ENCODE data around the gene HOXC13.

Gene HOXC13, protein sequence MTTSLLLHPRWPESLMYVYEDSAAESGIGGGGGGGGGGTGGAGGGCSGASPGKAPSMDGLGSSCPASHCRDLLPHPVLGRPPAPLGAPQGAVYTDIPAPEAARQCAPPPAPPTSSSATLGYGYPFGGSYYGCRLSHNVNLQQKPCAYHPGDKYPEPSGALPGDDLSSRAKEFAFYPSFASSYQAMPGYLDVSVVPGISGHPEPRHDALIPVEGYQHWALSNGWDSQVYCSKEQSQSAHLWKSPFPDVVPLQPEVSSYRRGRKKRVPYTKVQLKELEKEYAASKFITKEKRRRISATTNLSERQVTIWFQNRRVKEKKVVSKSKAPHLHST

GRCh38 chr12:53938326-53939140, at the start of gene HOXC13:
Gene HOXC13 (plus strand): TSS chr12:53938831. CDS start chr12:53938907, 76 bp downstream.
- DNase-seq = no peak

DNA sequence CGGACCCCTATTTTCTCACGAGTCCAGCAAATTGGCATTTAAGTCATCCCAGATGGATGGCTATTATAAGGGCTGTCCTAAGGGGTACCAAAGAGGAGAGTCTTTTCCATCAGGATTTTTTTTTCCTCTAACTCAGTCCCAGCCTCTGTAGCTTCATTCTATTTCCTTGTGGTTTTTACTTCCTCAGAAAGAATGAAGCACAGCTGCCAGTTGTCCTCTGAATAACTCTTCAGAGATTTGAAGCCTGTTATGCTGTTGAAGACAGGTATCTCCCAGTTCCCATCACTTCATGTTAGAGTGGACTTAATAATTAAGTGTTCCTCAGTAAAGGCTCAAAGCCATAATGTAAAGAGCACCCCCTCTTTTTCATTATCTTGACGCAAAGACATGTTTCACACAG, 48.5 kb upstream of the HOXC13 start:
- no peak for DNase-seq

- DNase-seq = no peak
Observed at GRCh38 chr12:53892762-53893395, 45.8 kb upstream of the HOXC13 start.

DNA sequence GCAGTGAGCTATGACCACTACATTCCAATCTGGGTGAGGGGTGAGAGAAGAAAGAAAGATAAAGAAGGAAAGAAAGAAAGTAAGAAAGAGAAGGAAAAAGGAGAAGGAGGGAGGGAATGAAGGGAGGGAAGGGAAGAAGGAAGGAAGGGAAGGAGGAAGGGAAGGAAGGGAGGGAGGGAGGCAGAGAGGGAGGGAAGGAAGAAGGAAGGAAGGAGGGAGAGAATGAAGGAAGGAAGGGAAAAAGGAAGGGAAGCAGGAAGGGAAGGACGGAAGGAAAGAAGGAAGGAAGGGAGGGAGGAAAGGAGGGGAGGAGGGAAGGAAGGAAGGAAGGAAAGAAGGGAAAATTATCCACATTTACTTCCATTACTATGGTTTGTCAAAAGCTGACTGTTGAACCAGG, 39.4 kb upstream of the HOXC13 start:
- DNase-seq = no peak

GRCh38 chr12:53907103-53907502, 31.5 kb upstream of the HOXC13 start:
- DNase-seq = no peak

GRCh38 chr12:53916788-53917655, 21.6 kb upstream of the HOXC13 start:
- no peak for DNase-seq

GRCh38 chr12:53924521-53925405, 13.9 kb upstream of the HOXC13 start:
- DNase-seq = no peak

DNA sequence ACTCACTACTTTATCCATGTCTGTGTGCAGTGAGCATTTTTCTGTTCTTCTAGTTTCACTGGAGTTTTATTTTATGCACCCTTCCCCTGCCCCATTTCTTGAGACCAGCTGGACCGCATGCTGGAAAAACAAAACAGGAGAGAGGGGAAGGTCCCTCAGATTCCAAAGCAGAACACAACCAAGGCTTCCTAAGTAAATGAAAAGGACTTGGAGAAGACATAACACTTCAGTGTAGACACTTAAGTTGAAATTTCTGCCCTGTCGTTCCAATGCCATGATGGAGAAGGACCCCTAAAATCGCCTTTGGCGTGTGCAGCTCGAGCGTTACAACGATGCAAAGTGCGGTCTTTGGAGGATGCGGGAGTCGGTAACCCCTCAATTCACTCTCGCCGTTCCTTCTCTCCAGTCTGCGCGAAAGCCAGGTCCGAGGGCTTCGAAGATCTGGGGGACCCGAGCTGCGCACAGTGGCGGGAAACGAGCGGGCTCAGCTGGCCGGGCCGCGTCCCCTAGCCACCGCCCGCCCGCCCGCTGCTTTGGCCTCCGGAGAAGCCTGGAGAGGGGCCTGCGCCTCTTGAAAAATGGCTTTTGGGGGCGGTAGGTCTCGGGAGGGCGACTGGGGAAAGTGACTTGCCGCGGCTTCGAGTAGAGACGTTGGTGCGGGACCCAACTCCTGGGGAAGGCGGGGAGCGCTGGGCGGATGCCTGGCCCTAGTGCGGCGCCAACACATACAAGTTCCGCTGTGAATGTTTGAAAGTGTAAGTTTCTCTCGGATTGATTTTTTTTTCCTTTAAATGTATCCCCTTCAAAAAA, 11.2 kb upstream of the HOXC13 start:
- DNase-seq = no peak

- no peak for DNase-seq
Observed at GRCh38 chr12:53928054-53928835, 10.4 kb upstream of the HOXC13 start.

DNA sequence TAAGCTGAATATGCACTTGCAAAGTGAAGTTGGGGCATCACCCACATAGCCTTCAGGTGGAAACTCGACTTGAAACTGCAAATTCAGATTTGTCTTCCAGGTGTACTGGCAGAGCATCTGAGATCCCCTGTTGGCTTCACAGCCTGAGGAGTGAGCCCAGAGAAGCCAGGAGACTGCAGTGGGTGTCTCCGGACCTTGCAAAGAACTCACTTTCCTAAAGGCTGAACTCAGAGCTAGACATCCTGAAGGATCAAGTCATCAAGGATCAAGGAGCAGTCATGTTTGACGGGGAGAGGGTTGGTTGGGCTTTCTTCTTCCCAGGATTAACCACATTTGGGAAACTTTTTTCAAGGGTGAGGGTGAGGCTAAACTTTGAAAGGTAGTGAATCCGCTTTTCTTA, 9.1 kb upstream of the HOXC13 start:
- DNase-seq = no peak

- DNase-seq = no peak
Observed at GRCh38 chr12:53930591-53931255, 7.9 kb upstream of the HOXC13 start.

- no peak for DNase-seq
Observed at GRCh38 chr12:53931844-53932581, 6.6 kb upstream of the HOXC13 start.

- no peak for DNase-seq
Observed at GRCh38 chr12:53932915-53933314, 5.7 kb upstream of the HOXC13 start.

DNA sequence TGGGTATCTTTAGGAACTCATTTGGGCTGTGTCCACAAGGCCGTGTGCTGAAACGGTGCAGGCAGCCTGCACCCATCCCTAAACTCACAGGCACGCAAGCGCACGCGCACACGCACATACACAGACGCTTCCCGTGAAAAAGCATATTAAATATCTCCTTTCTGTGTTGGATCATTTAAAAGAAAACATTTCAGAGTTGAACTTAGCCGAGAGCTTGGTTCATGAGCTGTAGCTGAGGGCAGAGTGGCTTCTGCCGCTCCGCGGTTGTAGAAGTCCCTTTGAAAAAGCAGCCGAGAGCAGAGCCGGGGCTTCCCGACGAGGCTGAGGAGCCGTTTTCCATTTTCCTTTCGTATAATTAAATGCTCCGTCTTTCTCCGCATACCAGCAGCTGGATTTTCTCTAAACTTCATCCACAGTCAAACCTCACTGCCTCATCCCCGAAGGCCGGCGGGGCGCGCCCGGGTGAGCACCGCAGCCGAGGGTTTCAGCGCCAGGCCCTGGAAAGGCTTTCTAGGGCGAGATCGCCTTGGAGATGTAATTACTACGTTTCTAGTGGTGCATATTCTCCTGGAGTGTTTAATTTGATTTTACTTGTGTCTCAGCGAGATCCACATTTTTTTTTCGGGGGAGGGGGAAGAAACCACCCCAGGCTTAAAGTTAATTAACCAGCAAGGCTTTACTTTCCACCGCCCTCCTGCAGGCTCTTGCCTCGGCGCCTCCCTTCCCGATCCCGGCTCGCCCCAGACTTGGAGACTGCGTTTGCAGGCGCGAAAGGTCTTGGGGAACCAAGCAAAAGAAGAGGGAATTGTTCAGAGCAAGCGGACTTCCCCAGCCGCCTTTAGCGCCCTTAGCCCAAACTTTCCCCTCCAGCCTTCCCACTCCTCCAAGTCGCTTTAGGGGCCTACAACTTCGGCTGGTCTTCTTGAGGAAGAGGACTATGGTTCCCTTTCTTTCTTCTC, 3.0 kb upstream of the HOXC13 start:
- DNase-seq = no peak

DNA sequence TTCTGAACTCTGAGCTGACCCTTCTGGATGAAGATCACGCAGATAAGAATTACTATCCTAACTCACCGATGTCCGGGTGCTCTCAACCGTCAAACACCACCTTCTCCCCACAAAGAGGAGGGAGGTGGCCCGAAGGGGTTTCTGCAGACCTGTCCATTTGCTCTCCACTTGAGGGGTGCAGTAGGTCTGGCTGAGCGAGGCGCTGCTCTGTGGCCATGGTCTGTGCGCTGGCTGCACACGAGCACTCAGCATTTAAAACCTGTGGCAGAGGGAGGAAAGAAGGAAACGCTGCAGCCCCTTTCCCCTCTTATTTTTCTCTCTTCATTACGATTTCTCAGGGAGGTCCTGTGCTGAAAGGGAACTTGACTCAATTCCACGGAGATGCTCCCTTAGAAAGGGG, 1.5 kb upstream of the HOXC13 start:
- no peak for DNase-seq

GRCh38 chr12:53937596-53938325, 870 bp upstream of the HOXC13 start:
- no peak for DNase-seq
